Stomach (tissue), 4 donors: Measurements from ENCODE around the gene AP5Z1.

ENCODE experiments used
- CTCF ChIP-seq, 7 experiments: fragments of 450-650 bp in 4 of 7; fragments of 200-600 bp in 3 of 7; sonication (generic) in 3 of 7; IDR thresholded peaks; one replicate each; pipeline ENCODE4 v1.5.1; 2016 to 2019; ENCODE audit warnings: antibody characterized with exemption in 7 of 7, control low read depth in 2 of 7, mild to moderate bottlenecking in 1 of 7
- POLR2A ChIP-seq, 4 donors: fragments of 450-650 bp; IDR thresholded peaks; one replicate each; pipeline ENCODE4 v1.6.1; 2016; ENCODE audit warnings: antibody characterized with exemption in 4 of 4, control low read depth in 2 of 4, mild to moderate bottlenecking in 1 of 4, moderate library complexity in 1 of 4
- POLR2AphosphoS5 ChIP-seq, 3 donors: sonication (generic); formaldehyde crosslinking; IDR thresholded peaks; one replicate each; pipeline ENCODE4 v1.6.1; 2016; ENCODE audit warnings: antibody characterized with exemption in 3 of 3

DNA sequence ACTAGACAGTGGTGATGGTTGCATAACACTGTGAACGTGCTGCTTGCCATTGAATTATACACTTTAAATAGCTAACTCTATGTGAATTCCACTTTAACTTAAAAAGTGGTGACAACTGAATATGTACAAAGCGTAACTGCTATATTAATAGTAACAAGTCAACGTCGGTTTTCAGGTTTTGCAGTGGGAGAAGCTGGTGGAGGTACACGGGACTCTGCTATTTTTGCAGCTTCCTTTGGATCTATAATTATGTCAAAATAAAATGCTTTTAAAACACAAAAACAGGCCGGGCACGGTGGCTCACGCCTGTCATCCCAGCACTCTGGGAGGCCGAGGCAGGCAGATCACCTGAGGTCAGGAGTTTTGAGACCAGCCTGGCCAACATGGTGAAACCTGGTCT, 21.0 kb downstream of the AP5Z1 start:
- TF ChIP-seq CTCF (IDR thresholded peaks at IDR 0.05) (no peak), POLR2A (IDR thresholded peaks at IDR 0.05) (no peak), POLR2AphosphoS5 (IDR thresholded peaks at IDR 0.05) (no peak)
